GM23248 (cell line): ENCODE measurements around the gene PANK4. TPM values are rescaled to one million over a fixed set of nuclear protein-coding genes. Genes with fewer than 3 reads are reported as not detected.
"Not testable (repeated sequence)": the region's sequence is repeated elsewhere in the genome, so short reads cannot be mapped to it uniquely, and the experiment has no call there.

ENCODE experiments used
- DNase-seq: peaks from one replicate; pipeline ENCODE4 v3.0.0-alpha.2; 2015
- H2AFZ ChIP-seq: fragments of 200-600 bp; sonication (generic); 2 replicates; pipeline ENCODE4 v1.6.1; 2016; ENCODE audit warnings: antibody characterized with exemption
- H3F3A ChIP-seq: fragments of 200-600 bp; sonication (generic); 2 replicates; pipeline ENCODE4 v1.6.1; 2016; ENCODE audit warnings: mild to moderate bottlenecking, antibody characterized with exemption, mixed run types; ENCODE audit not compliant: insufficient read depth
- H3K27ac ChIP-seq: fragments of 200-600 bp; sonication (generic); 2 replicates; pipeline ENCODE4 v1.5.1; 2016; ENCODE audit warnings: mild to moderate bottlenecking
- H3K27me3 ChIP-seq: fragments of 200-600 bp; sonication (generic); replicated peaks from 2 replicates; pipeline ENCODE4 v1.6.1; 2016; ENCODE audit warnings: mild to moderate bottlenecking; ENCODE audit not compliant: insufficient read depth
- H3K36me3 ChIP-seq: fragments of 200-600 bp; sonication (generic); 2 replicates; pipeline ENCODE4 v1.6.1; 2016; ENCODE audit warnings: low read depth, mild to moderate bottlenecking
- H3K4me1 ChIP-seq: fragments of 200-600 bp; sonication (generic); 2 replicates; pipeline ENCODE4 v1.6.1; 2016; ENCODE audit warnings: mild to moderate bottlenecking; ENCODE audit not compliant: insufficient read depth
- H3K4me2 ChIP-seq: fragments of 200-600 bp; sonication (generic); one replicate; pipeline ENCODE4 v1.6.1; 2016; ENCODE audit warnings: mild to moderate bottlenecking; ENCODE audit not compliant: unreplicated experiment
- H3K4me3 ChIP-seq: fragments of 200-600 bp; sonication (generic); 2 replicates; pipeline ENCODE4 v1.5.1; 2016; ENCODE audit warnings: mild to moderate bottlenecking
- H3K79me2 ChIP-seq: fragments of 200-600 bp; sonication (generic); 2 replicates; pipeline ENCODE4 v1.6.1; 2016; ENCODE audit warnings: mild to moderate bottlenecking; ENCODE audit not compliant: insufficient read depth
- H3K9ac ChIP-seq: fragments of 200-600 bp; sonication (generic); 2 replicates; pipeline ENCODE4 v1.6.1; 2016; ENCODE audit warnings: mild to moderate bottlenecking
- H3K9me2 ChIP-seq: fragments of 200-600 bp; sonication (generic); 2 replicates; pipeline ENCODE4 v1.6.1; 2016; ENCODE audit warnings: mixed run types, mild to moderate bottlenecking, moderate library complexity; ENCODE audit not compliant: insufficient read depth
- H3K9me3 ChIP-seq: fragments of 200-600 bp; sonication (generic); one replicate; pipeline ENCODE4 v1.6.1; 2017; ENCODE audit warnings: low read depth
- H4K20me1 ChIP-seq: fragments of 200-600 bp; sonication (generic); 2 replicates; pipeline ENCODE4 v1.6.0; 2016; ENCODE audit not compliant: insufficient read depth
- EZH2 ChIP-seq: fragments of 200-600 bp; sonication (generic); IDR thresholded peaks from 2 replicates; pipeline ENCODE4 v1.6.1; 2018; ENCODE audit warnings: antibody characterized with exemption, mild to moderate bottlenecking; ENCODE audit not compliant: insufficient read depth, poor library complexity, severe bottlenecking
- EZH2phosphoT487 ChIP-seq: fragments of 200-600 bp; sonication (generic); IDR thresholded peaks from 2 replicates; pipeline ENCODE4 v1.6.1; 2018; ENCODE audit warnings: antibody characterized with exemption, moderate library complexity, mild to moderate bottlenecking, low read depth; ENCODE audit not compliant: insufficient read depth
- WGBS, 2 experiments: methylation state at CpG; one replicate each; pipeline ENCODE4 v1.1.6; 2015 to 2017; ENCODE audit warnings: low lambda C conversion rate in 2 of 2, low coverage in 1 of 2; ENCODE audit errors: missing lambda C conversion rate in 2 of 2; 5-methylcytosine and 5-hydroxymethylcytosine counted together
- in situ Hi-C: fragments of 300-500 bp; cut with MboI; formaldehyde crosslinking; loops from 2 replicates; pipeline ENCODE4 v1.15.0; 2020
- polyA plus RNA-seq: library from polyadenylated mRNA; unstranded; fragments of >200 nt; fragmentation: Nextera tagmentation; extraction: Ambion mirVana; gene quantifications from 2 replicates; pipeline ENCODE4 v1.2.1, GENCODE V29; 2016
- total RNA-seq: library from RNA; depleted of rRNA; stranded (reverse); fragments of >200 nt; shearing (Covaris generic); gene quantifications from 2 replicates; pipeline ENCODE4 v1.2.3, GENCODE V29; 2014

The PANK4 gene
- total and polyA plus RNA-seq, 2 experiments from 2014 or later = 15.5 to 29.7 TPM

DNA sequence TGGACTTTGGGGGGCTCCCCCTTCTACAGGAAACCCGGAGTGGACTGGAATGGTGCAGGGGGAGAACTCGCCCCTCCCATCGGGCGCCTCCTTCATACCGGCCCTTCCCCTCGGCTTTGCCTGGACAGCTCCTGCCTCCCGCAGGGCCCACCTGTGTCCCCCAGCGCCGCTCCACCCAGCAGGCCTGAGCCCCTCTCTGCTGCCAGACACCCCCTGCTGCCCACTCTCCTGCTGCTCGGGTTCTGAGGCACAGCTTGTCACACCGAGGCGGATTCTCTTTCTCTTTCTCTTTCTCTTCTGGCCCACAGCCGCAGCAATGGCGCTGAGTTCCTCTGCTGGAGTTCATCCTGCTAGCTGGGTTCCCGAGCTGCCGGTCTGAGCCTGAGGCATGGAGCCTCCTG, 29.9 kb upstream of the PANK4 start, which contains the start of gene TNFRSF14:
Gene TNFRSF14, plus strand, starts transcription at position 95 of the 401 bp plus-strand sequence. Its CDS starts 294 bp downstream, at position 389.
- peak within 1 kb of the TSS; percentile 92 for H2AFZ ChIP-seq
- 0 out of 2 replicates have a peak, but pooled peaks cover 5% of the 10 kb centered on the region for H3K4me1 ChIP-seq
- H3K9me3 ChIP-seq = no peaks in the 10 kb centered on the region
- in situ Hi-C loops = no loop called here
- H3K36me3 ChIP-seq = no peaks in the 10 kb centered on the region
- no peaks in the 10 kb centered on the region for H3K27me3 ChIP-seq
- H3K27ac ChIP-seq = peak within 1 kb of the TSS; percentile 16
- WGBS, 2 experiments = 1 to 5% methylated on average over 15 to 16 of the region's 16 CpGs
- no peak for TF ChIP-seq EZH2phosphoT487
- TF ChIP-seq EZH2 = no peak
- H3K79me2 ChIP-seq = no peaks in the 10 kb centered on the region
- H3K9ac ChIP-seq = peak within 1 kb of the TSS; percentile 79
- H3K4me2 ChIP-seq = peak within 1 kb of the TSS; percentile 69
- H4K20me1 ChIP-seq = no peaks in the 10 kb centered on the region
- H3K4me3 ChIP-seq = peak within 1 kb of the TSS; percentile 74
- H3F3A ChIP-seq = no peaks in the 10 kb centered on the region
- H3K9me2 ChIP-seq = no peaks in the 10 kb centered on the region
- peak; percentile 77 for DNase-seq

DNA sequence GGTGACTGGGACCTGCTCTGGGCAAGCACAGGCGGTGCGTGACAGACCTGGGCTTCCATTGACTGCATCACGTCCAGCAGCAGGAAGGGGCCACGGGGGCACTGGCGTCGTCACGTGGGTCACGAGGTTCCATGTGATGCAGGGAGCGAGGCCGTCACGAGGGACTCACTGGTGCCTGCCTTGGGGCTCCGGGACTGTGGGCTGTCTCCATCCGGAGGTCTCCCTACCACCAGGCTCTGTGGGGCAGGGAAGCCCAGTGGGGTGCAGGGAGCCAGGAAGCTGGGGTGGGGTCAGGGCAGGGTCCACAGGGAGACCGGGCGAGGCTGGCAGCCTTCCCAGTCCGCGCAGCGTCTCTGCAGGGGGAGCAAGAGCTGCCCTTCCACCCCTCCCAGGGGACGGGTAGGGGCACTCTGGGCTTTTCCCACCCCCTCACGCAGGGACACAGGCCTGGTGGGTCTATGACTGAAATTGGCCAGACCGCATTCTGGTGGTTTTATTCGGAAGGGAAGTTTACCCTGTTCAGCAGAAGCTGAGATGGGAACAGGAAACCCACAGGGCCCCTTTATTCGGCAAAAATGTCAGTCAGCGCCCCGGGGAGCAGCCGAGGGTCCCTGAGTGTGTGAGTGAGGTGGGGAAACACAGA, 29.4 kb upstream of the PANK4 start:
- DNase-seq = peak; percentile 73
- Histone ChIP-seq H3K79me2 (no peaks in the 10 kb centered on the region), H3K27me3 (no peaks in the 10 kb centered on the region), H3K9me3 (no peaks in the 10 kb centered on the region), H2AFZ (peak overlapping the region; percentile 92), H3K4me3 (peak overlapping the region; percentile 74), H3K36me3 (no peaks in the 10 kb centered on the region), H3K4me1 (0 out of 2 replicates have a peak, but pooled peaks cover 5% of the 10 kb centered on the region), H3F3A (no peaks in the 10 kb centered on the region), H3K9ac (peak overlapping the region; percentile 79), H3K9me2 (no peaks in the 10 kb centered on the region), H3K27ac (no peak overlapping the region; the same call in 1 of the 2 replicates), H3K4me2 (peak overlapping the region; percentile 69), H4K20me1 (no peaks in the 10 kb centered on the region)
- TF ChIP-seq EZH2 (no peak), EZH2phosphoT487 (no peak)
- whole genome bisulfite sequencing, 2 experiments = 4 to 5% methylated on average over 20 to 26 of the region's 26 CpGs
- in situ Hi-C loops = no loop called here

DNA sequence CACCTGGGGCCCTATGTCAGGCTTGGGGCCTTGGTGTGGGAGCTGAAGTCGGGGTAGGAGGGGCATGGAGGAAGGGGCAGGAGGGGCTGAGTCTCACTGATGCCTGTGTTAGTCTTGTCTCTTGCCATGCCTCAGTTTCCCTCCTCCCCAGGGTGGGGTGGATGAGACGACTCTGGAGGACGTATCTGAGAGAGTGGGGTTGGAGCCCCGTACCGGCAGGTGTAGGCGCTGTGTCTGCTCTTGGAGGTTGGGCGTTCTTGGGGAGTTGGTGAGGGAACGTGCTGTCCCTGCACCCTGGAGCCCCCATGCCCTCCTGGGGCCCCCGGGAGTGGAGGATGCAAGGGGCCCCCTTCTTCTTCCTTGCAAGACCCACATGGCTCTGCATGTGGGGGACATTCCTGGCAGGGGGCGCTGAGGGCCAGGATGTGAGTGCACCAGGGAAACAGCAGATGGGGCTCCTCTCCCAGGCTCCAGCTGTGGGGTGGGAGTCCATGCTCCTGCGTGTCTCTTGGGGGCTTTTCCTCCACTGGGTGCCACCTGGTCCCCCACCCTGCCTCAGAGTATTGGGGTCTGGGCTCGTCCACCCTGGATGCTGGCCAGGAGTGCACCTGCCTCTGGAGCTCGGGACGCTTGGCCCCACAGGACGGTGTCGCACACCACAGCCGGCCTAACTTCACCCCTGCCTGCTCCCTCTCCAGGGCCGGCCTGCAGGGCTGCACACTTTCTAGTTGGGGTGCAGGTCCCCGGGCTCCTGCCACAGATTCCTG, 28.4 kb upstream of the PANK4 start:
- no peak overlapping the region for H2AFZ ChIP-seq
- no peak for DNase-seq
- no peaks in the 10 kb centered on the region for H3K36me3 ChIP-seq
- no peaks in the 10 kb centered on the region for H3F3A ChIP-seq
- WGBS, 2 experiments = 60 to 65% methylated on average over 15 to 17 of the region's 19 CpGs
- H3K9me2 ChIP-seq = no peaks in the 10 kb centered on the region
- H3K4me1 ChIP-seq = 0 out of 2 replicates have a peak, but pooled peaks cover 5% of the 10 kb centered on the region
- H3K4me2 ChIP-seq = no peak overlapping the region
- H3K27me3 ChIP-seq = no peaks in the 10 kb centered on the region
- no peaks in the 10 kb centered on the region for H3K79me2 ChIP-seq
- in situ Hi-C loops = no loop called here
- no peak overlapping the region for H3K4me3 ChIP-seq
- no peak overlapping the region for H3K9ac ChIP-seq
- no peak overlapping the region for H3K27ac ChIP-seq
- no peaks in the 10 kb centered on the region for H3K9me3 ChIP-seq
- H4K20me1 ChIP-seq = no peaks in the 10 kb centered on the region
- TF ChIP-seq EZH2 (no peak), EZH2phosphoT487 (no peak)

- no peaks in the 10 kb centered on the region for H3K36me3 ChIP-seq
- H3K9me3 ChIP-seq = no peaks in the 10 kb centered on the region
- in situ Hi-C loops = no loop called here
- no peaks in the 10 kb centered on the region for H4K20me1 ChIP-seq
- no peak for DNase-seq
- H3K27ac ChIP-seq = no peak overlapping the region
- H3K4me1 ChIP-seq = peaks cover 8% of the 10 kb centered on the region; the same call in 1 of the 2 replicates
- H3K4me3 ChIP-seq = no peak overlapping the region
- H3K9me2 ChIP-seq = no peaks in the 10 kb centered on the region
- no peak overlapping the region for H3K9ac ChIP-seq
- H3K79me2 ChIP-seq = no peaks in the 10 kb centered on the region
- H3K27me3 ChIP-seq = no peaks in the 10 kb centered on the region
- TF ChIP-seq EZH2phosphoT487 (no peak), EZH2 (no peak)
- no peak overlapping the region for H2AFZ ChIP-seq
- H3K4me2 ChIP-seq = no peak overlapping the region
- H3F3A ChIP-seq = no peaks in the 10 kb centered on the region
- WGBS, 2 experiments = 87 to 88% methylated on average over 29 to 30 of the region's 30 CpGs
Observed at GRCh38 chr1:2553871-2554620, 27.6 kb upstream of the PANK4 start.

DNA sequence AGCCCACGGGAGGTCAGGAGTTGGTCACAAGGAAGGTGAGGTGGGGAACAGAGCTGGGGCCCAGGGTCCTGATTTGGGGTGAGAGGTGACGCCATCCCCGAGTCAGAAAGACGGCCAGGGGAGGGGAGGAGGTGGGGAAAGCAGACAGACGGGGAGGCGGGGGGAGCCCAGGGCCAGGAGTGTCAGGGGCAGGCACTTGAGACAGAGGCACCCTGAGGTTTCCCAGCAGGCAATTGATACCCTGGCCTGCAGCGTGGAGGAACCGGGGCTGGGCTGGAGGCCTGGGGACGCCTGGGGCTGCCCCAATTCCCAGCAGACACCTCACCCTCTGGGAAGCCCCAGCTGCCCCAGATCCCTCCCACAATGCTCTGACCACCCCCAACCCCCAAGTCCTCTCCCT, 26.7 kb upstream of the PANK4 start:
- H3K4me2 ChIP-seq, H3K27ac ChIP-seq, H3K79me2 ChIP-seq, H3K27me3 ChIP-seq, H3F3A ChIP-seq, H2AFZ ChIP-seq, H4K20me1 ChIP-seq, H3K4me3 ChIP-seq, DNase-seq, in situ Hi-C loops, H3K9me2 ChIP-seq, H3K9me3 ChIP-seq, H3K36me3 ChIP-seq, H3K9ac ChIP-seq: not testable (repeated sequence)
- WGBS, 2 experiments = 27% methylated on average over 4 of the region's 9 CpGs; no CpG with 5 or more reads in 1 of the 2 experiments
- H3K4me1 ChIP-seq = peaks cover 15% of the 10 kb centered on the region
